HG02885 (cell line): Measurements from ENCODE around the gene NHLRC4.

Experiments used
- ATAC-seq: cut with Tn5 transposase; IDR thresholded peaks from one replicate; pipeline ENCODE4 v1.9.1; 2021; ENCODE audit warnings: mild to moderate bottlenecking; ENCODE audit not compliant: unreplicated experiment, poor library complexity

NHLRC4 gene

GRCh38 chr16:551210-551609 is 15.6 kb upstream of the NHLRC4 start:
- no peak for ATAC-seq

DNA sequence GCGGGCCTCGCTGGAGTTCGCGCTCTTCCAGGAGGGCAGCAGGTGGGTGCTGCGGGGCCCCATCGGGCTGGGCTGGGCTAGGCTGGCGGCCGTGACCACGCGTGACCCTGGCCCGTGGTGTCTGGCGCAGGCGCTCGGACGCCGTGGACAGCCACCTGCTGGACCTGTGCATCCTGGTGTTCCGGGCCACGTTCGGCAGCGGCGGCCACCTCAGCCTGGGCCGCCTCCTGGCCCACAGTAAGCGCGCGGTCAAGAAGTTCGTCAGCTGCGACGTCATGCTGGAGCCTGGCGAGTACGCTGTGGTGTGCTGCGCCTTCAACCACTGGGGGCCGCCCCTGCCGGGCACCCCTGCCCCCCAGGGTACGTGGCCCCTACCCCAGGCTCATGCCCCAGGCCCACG is 14.6 kb upstream of the NHLRC4 start:
- ATAC-seq, result no peak

- ATAC-seq, result no peak
These were observed 13.1 kb upstream of the NHLRC4 start for GRCh38 chr16:553601-554296.

- no peak for ATAC-seq
These were observed 12.5 kb upstream of the NHLRC4 start for GRCh38 chr16:554297-554621.

GRCh38 chr16:554640-555365 is 12.0 kb upstream of the NHLRC4 start:
- no peak for ATAC-seq

GRCh38 chr16:555528-556473 is 11.0 kb upstream of the NHLRC4 start:
- ATAC-seq, result no peak

DNA sequence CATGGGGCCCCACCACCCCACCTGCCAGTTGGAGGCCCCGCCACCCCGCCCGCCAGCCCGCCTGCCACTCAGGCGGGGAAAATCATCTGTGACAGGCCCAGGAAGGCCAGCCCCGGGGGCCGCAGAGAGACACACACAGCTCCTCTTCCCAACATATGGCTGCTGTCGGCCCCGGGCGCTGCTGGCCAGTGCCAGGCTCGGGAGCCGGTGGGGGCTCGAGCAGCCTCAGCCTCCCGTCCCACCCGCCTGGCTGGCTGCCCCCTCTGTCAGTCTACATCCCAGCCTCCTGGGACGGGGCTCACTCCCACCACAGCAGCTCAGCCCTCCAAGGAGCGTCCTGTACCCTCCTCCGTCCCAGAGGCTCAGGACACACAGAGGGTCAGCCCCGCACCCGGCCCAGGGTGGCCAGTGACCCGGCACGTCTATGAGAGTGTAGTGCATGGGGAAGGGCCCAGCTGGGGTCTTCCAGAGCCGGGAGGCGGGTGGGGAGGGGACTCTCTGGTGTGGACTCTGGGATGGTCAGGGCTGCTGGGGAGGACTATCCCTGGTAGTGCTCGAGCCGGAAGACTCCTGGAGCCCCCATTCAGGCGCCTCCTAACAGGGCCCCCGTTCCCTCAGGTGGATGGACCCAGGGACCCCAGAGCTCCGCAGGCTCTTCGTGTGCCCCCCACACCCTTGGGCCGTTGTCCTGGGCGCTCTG is 10.2 kb upstream of the NHLRC4 start:
- no peak for ATAC-seq

DNA sequence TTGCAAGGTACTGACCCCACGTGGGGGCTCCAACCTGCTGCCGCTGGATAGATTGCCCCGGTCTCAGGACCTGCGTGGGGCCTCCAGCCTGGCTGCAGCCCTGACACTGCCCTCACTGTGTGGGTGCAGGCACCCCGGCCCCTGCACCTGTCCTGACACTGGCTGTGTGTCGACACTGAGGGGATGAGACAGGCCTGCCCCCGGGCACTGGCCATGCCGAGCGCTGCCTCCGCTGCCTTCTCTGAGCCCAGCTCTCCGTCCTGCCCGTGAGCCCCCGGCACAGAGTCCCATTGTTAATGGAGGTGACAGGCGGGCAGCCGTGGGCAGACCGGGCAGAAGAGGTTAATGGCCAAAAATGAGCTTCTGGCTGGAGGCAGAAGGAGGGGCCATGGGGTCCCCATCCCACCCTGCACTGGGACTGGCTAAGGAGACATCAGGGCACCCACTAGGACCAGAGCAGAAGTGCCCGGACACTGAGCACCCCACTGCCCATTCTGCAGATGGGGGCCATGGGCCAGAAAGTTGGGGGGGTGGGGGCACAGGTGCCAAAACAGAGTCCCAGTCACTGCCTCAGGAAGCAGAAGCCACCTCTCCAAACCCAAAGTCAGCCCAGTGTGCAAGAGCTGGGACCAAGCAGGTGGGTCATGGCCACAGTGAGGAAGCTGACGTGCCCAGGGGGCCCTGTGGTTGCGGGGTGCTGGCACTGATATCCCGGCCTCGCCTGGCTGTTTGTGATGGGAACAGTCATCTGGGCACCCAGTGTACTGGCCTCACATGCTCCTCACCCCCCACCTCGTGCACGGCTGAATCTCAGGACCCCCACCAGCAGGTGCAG is 9.1 kb upstream of the NHLRC4 start:
- no peak for ATAC-seq

GRCh38 chr16:558298-559020 is 8.3 kb upstream of the NHLRC4 start:
- no peak for ATAC-seq

GRCh38 chr16:559021-559380 is 7.8 kb upstream of the NHLRC4 start:
- no peak for ATAC-seq

DNA sequence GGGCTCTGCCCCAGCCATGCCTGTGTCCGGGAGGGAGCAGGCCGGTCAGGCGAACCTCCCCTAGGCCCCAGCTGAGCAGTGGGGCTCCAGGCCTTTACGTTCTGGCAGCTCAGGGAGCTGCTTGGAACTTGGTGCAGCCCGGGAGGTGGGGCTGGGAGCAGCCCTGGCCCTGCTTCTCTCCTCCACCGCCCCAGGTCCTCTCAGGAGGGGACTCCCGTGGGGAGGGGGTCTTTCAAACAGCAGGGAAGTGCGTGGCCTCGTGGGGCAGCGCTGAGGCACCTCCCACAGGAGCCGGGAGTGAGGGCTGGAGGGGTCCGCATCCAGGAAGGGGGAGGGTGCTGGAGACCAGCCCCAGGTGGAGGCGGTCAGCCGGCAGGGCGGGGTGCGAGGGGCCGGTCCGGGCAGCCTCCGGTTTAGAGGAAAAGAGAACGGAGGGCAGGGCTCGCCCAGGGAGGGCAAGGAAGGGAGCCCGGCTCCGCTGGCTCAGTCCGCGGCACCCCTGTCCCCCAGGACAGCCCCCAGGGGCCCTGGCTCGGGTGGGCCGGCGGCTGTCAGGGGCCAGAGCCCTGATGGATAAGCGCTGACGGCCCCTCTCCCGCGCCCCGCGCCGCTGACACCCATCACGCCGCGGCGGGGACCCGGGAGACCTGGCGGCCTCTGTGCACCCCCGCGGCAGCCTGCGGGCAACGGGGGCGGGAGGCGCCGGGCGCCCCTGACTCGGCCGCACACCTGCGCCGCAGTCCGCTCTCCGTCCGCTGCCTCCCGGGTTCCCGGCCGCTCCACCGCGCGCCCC is 7.2 kb upstream of the NHLRC4 start:
- no peak for ATAC-seq

GRCh38 chr16:560204-560700 is 6.6 kb upstream of the NHLRC4 start, which contains the start of gene PRR35:
Gene PRR35 (plus strand): TSS chr16:560394. CDS start chr16:563295, 2,901 bp downstream.
- ATAC-seq, result no peak

- ATAC-seq, result no peak
These were observed 5.9 kb upstream of the NHLRC4 start for GRCh38 chr16:560701-561412.

GRCh38 chr16:561413-561794 is 5.4 kb upstream of the NHLRC4 start:
- no peak for ATAC-seq

GRCh38 chr16:561957-562938 is 4.6 kb upstream of the NHLRC4 start:
- no peak for ATAC-seq

DNA sequence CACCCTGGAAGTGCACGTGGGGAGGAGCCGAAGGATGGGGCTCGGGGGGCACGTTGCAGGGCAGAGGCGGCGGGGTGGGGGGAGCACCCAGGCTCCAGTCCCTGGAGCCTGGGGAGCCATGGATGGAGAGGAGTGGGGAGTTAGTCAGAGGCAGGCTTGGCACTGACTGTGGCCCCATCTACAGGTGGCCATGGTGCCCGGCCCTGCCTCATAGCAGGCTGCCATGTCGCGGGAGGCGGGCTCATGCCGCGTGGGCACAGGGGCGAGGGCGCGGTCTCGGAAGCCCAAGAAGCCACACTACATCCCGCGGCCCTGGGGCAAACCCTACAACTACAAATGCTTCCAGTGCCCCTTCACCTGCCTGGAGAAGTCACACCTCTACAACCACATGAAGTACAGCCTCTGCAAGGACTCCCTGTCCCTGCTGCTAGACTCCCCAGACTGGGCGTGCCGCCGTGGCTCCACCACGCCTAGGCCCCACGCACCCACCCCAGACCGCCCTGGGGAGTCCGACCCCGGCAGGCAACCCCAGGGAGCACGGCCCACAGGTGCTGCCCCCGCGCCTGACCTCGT is 3.6 kb upstream of the NHLRC4 start:
- ATAC-seq, result no peak
